NOMO-1 treated with DMSO at 0.1 percent for 48 hours (cell line): ENCODE data around the gene PICK1.
"Not testable (repeated sequence)": the region's sequence is repeated elsewhere in the genome, so short reads cannot be mapped to it uniquely, and the experiment has no call there.

ENCODE experiments used
- DNase-seq: peaks from one replicate; lab custom pipeline; 2025; ENCODE audit not compliant: unreplicated experiment; lab: John Stamatoyannopoulos, UW

The PICK1 gene

GRCh38 chr22:38110863-38111852 lies 54.0 kb downstream of the PICK1 start:
- DNase-seq, result no peak

GRCh38 chr22:38111925-38112355 lies 54.7 kb downstream of the PICK1 start:
- DNase-seq, result no peak

- DNase-seq, result no peak
Measured at GRCh38 chr22:38112381-38112780, 55.2 kb downstream of the PICK1 start.

GRCh38 chr22:38114484-38115398 lies 57.5 kb downstream of the PICK1 start:
- DNase-seq, result peak; percentile 54

GRCh38 chr22:38115423-38116205 lies 58.4 kb downstream of the PICK1 start:
- no peak for DNase-seq

GRCh38 chr22:38117556-38117955 lies 60.4 kb downstream of the PICK1 start:
- DNase-seq, result not testable (repeated sequence)

- no peak for DNase-seq
Measured at GRCh38 chr22:38118182-38118581, 61.0 kb downstream of the PICK1 start.

GRCh38 chr22:38118747-38119146 lies 61.5 kb downstream of the PICK1 start:
- not testable (repeated sequence) for DNase-seq

GRCh38 chr22:38120359-38121110 lies 63.3 kb downstream of the PICK1 start:
- no peak for DNase-seq

- no peak for DNase-seq
Measured at GRCh38 chr22:38122616-38123015, 65.4 kb downstream of the PICK1 start.

GRCh38 chr22:38124236-38124974 lies 67.2 kb downstream of the PICK1 start:
- no peak for DNase-seq

GRCh38 chr22:38125038-38125610 lies 67.9 kb downstream of the PICK1 start:
- DNase-seq, result no peak
